Tibial nerve (tissue), 4 donors: ENCODE data around the gene MAPK11. TPM values are rescaled to one million over a fixed set of nuclear protein-coding genes. Genes with fewer than 3 reads are reported as not detected.
A peak's percentile ranks its signal among the peaks of the same experiment; 100 is the strongest.

Experiments
- DNase-seq, 2 donors: peaks; one replicate each; pipeline ENCODE4 v3.0.0-alpha.2; 2019; ENCODE audit warnings: low spot score in 2 of 2
- H3K27ac ChIP-seq, 4 donors: fragments of 200-600 bp; sonication (generic) in 3 of 4; one replicate each; pipeline ENCODE4 v1.5.1; 2017 to 2019; ENCODE audit warnings: mild to moderate bottlenecking in 1 of 4
- H3K27me3 ChIP-seq, 2 donors: fragments of 200-600 bp; sonication (generic) in 1 of 2; one replicate each; pipeline versions ENCODE4 v1.5.1 to v1.6.0; 2017 to 2019
- H3K36me3 ChIP-seq, 3 donors: fragments of 200-600 bp; sonication (generic); one replicate each; pipeline ENCODE4 v1.5.1; 2018 to 2019
- H3K4me1 ChIP-seq, 4 donors: fragments of 200-600 bp; sonication (generic) in 3 of 4; one replicate each; pipeline ENCODE4 v1.5.1; 2017 to 2019
- H3K4me3 ChIP-seq, 4 donors: fragments of 200-600 bp; sonication (generic) in 3 of 4; one replicate each; pipeline ENCODE4 v1.5.1; 2017 to 2019; ENCODE audit warnings: mild to moderate bottlenecking in 1 of 4, moderate library complexity in 1 of 4
- H3K9me3 ChIP-seq, 4 donors: fragments of 200-600 bp; sonication (generic) in 3 of 4; one replicate each; pipeline ENCODE4 v1.5.1; 2017 to 2019
- CTCF ChIP-seq, 5 experiments: fragments of 200-600 bp in 3 of 5; fragments of 450-650 bp in 2 of 5; sonication (generic) in 3 of 5; IDR thresholded peaks; one replicate each; pipeline ENCODE4 v1.5.1; 2016 to 2019; ENCODE audit warnings: antibody characterized with exemption in 5 of 5, mild to moderate bottlenecking in 3 of 5, moderate library complexity in 2 of 5
- EP300 ChIP-seq, 2 donors: sonication (generic); formaldehyde crosslinking; IDR thresholded peaks; one replicate each; pipeline ENCODE4 v1.6.1; 2017; ENCODE audit warnings: antibody characterized with exemption in 2 of 2, mild to moderate bottlenecking in 1 of 2
- POLR2A ChIP-seq, 2 donors: fragments of 450-650 bp; IDR thresholded peaks; one replicate each; pipeline ENCODE4 v1.6.1; 2017; ENCODE audit warnings: antibody characterized with exemption in 2 of 2, mild to moderate bottlenecking in 2 of 2, moderate library complexity in 2 of 2
- WGBS, 2 donors: methylation state at CpG; one replicate each; pipeline ENCODE4 v1.1.5; 2018; 5-methylcytosine and 5-hydroxymethylcytosine counted together
- total RNA-seq, 4 donors: library from RNA; depleted of rRNA; stranded (reverse); fragments of >200 nt; gene quantifications; one replicate each; pipeline ENCODE4 v1.1.0, GENCODE V29; 2016

Gene MAPK11
- total RNA-seq, 4 donors from 2014 or later = 8.7 to 33.3 (median 19.6) TPM

GRCh38 chr22:50255099-50255498 is 15.1 kb downstream of the MAPK11 start:
- H3K4me1 ChIP-seq = peaks cover 0 to 20% (median 16%) of the 10 kb centered on the region in 4 donors
- no peak overlapping the region for H3K27ac ChIP-seq
- H3K27me3 ChIP-seq = peaks cover 0 to 28% of the 10 kb centered on the region in 2 donors
- 87 to 88% methylated on average over 9 to 19 of the region's 19 CpGs for WGBS, 2 donors
- H3K36me3 ChIP-seq = no peaks in the 10 kb centered on the region
- TF ChIP-seq EP300 (IDR thresholded peaks at IDR 0.05) (no peak), POLR2A (IDR thresholded peaks at IDR 0.05) (no peak), CTCF (IDR thresholded peaks at IDR 0.05) (no peak)
- DNase-seq = no peak
- H3K4me3 ChIP-seq = no peak overlapping the region
- no peaks in the 10 kb centered on the region for H3K9me3 ChIP-seq

GRCh38 chr22:50253941-50254340 is 16.2 kb downstream of the MAPK11 start:
- H3K9me3 ChIP-seq = no peaks in the 10 kb centered on the region

GRCh38 chr22:50253046-50253915 is 16.9 kb downstream of the MAPK11 start:
- Histone ChIP-seq H3K27me3 (peaks cover 0 to 13% of the 10 kb centered on the region in 2 donors), H3K27ac (no peak overlapping the region), H3K9me3 (no peaks in the 10 kb centered on the region), H3K4me1 (peaks cover 0 to 37% (median 20%) of the 10 kb centered on the region in 4 donors), H3K4me3 (no peak overlapping the region), H3K36me3 (peaks cover 0 to 5% (median 0%) of the 10 kb centered on the region in 3 donors)
- WGBS, 2 donors = 75 to 82% methylated on average over 12 to 17 of the region's 22 CpGs
- TF ChIP-seq EP300 (IDR thresholded peaks at IDR 0.05) (no peak), CTCF (IDR thresholded peaks at IDR 0.05) (no peak), POLR2A (IDR thresholded peaks at IDR 0.05) (no peak)
- no peak for DNase-seq

More at GRCh38 chr22:50253941-50254340, 16.2 kb downstream of the MAPK11 start:
- Histone ChIP-seq H3K27ac (no peak overlapping the region), H3K36me3 (no peaks in the 10 kb centered on the region), H3K4me3 (no peak overlapping the region), H3K27me3 (peaks cover 0 to 18% of the 10 kb centered on the region in 2 donors), H3K4me1 (peaks cover 0 to 31% (median 20%) of the 10 kb centered on the region in 4 donors)
- TF ChIP-seq EP300 (IDR thresholded peaks at IDR 0.05) (no peak), POLR2A (IDR thresholded peaks at IDR 0.05) (no peak), CTCF (IDR thresholded peaks at IDR 0.05) (no peak)
- 78 to 83% methylated on average over 4 to 7 of the region's 8 CpGs for WGBS, 2 donors
- no peak for DNase-seq

GRCh38 chr22:50252082-50253045 is 17.8 kb downstream of the MAPK11 start:
- Histone ChIP-seq H3K27ac (peak overlapping the region in 2 of 4 donors; percentile 77 to 79), H3K4me3 (peak overlapping the region in 2 of 4 donors; percentile 69 to 75), H3K36me3 (peaks cover 0 to 8% (median 0%) of the 10 kb centered on the region in 3 donors), H3K27me3 (peaks cover 0 to 4% of the 10 kb centered on the region in 2 donors), H3K4me1 (peaks cover 0 to 45% (median 20%) of the 10 kb centered on the region in 4 donors), H3K9me3 (no peaks in the 10 kb centered on the region)
- WGBS, 2 donors = 38 to 44% methylated on average over 17 to 23 of the region's 25 CpGs
- TF ChIP-seq EP300 (IDR thresholded peaks at IDR 0.05) (no peak), CTCF (IDR thresholded peaks at IDR 0.05) (peak; percentile 58 to 86 (median 63)), POLR2A (IDR thresholded peaks at IDR 0.05) (no peak)
- DNase-seq = peak; percentile 63 to 80
